Activated CD4-positive, alpha-beta T cell treated with anti-CD3 and anti-CD28 coated beads, Interleukin-2, amount 50 U/mL, for 16 hours (primary cell): ENCODE results near the gene ITPA.
"Not testable (repeated sequence)": the region's sequence is repeated elsewhere in the genome, so short reads cannot be mapped to it uniquely, and the experiment has no call there.

Source experiments
- DNase-seq: peaks from one replicate; pipeline ENCODE4 v3.0.0-alpha.2; 2020

ITPA gene

GRCh38 chr20:3173610-3174441 lies 35.5 kb upstream of the ITPA start:
- DNase-seq, result peak; percentile 85

GRCh38 chr20:3174442-3175261 lies 34.6 kb upstream of the ITPA start:
- DNase-seq, result no peak

- DNase-seq, result no peak
Measured at GRCh38 chr20:3175270-3175669, 34.0 kb upstream of the ITPA start.

GRCh38 chr20:3177746-3178485 lies 31.4 kb upstream of the ITPA start:
- DNase-seq, result no peak

- DNase-seq, result no peak
Measured at GRCh38 chr20:3180319-3180718, 29.0 kb upstream of the ITPA start.

GRCh38 chr20:3181270-3181669 lies 28.0 kb upstream of the ITPA start:
- no peak for DNase-seq

- not testable (repeated sequence) for DNase-seq
Measured at GRCh38 chr20:3182429-3182828, 26.9 kb upstream of the ITPA start.

- DNase-seq, result no peak
Measured at GRCh38 chr20:3183896-3184612, 25.2 kb upstream of the ITPA start.

- DNase-seq, result not testable (repeated sequence)
Measured at GRCh38 chr20:3187861-3188260, 21.4 kb upstream of the ITPA start.

- no peak for DNase-seq
Measured at GRCh38 chr20:3188823-3189413, 20.4 kb upstream of the ITPA start.

- DNase-seq, result no peak
Measured at GRCh38 chr20:3189561-3190131, 19.7 kb upstream of the ITPA start.

GRCh38 chr20:3190681-3191111 lies 18.6 kb upstream of the ITPA start:
- DNase-seq, result no peak

GRCh38 chr20:3192226-3193015 lies 16.9 kb upstream of the ITPA start:
- DNase-seq, result no peak

- DNase-seq, result no peak
Measured at GRCh38 chr20:3193806-3194616, 15.3 kb upstream of the ITPA start.

- no peak for DNase-seq
Measured at GRCh38 chr20:3194617-3195280, 14.5 kb upstream of the ITPA start.

- DNase-seq, result no peak
Measured at GRCh38 chr20:3195590-3196237, 13.6 kb upstream of the ITPA start.

GRCh38 chr20:3199206-3199605 lies 10.1 kb upstream of the ITPA start:
- DNase-seq, result no peak

- no peak for DNase-seq
Measured at GRCh38 chr20:3199976-3200755, 9.1 kb upstream of the ITPA start.
